ENCODE data around the gene HNRNPUL2.

GRCh38 chr11:62682518-62682917 is 44.7 kb downstream of the HNRNPUL2 start:
- TF ChIP-seq POLR2A (IDR thresholded peaks at IDR 0.05) (no peak), CTCF (IDR thresholded peaks at IDR 0.05 in 4 of 5, conservative IDR thresholded peaks at IDR 0.05 in 1 of 5) (no peak)
